HG03342 (cell line): ENCODE data around the gene KCTD15.

ENCODE experiments used
- ATAC-seq: cut with Tn5 transposase; IDR thresholded peaks from one replicate; pipeline ENCODE4 v1.9.1; 2021; ENCODE audit warnings: mild to moderate bottlenecking, moderate library complexity; ENCODE audit not compliant: unreplicated experiment

KCTD15 gene

GRCh38 chr19:33796164-33796875 lies at the start of gene KCTD15:
Gene KCTD15, plus strand, starts transcription at chr19:33796870. Its CDS starts 3,585 bp downstream, at chr19:33800455.
- no peak for ATAC-seq

GRCh38 chr19:33747273-33747672 lies 49.4 kb upstream of the KCTD15 start:
- no peak for ATAC-seq

- ATAC-seq: no peak
Observed at GRCh38 chr19:33748231-33748630, 48.4 kb upstream of the KCTD15 start.

- ATAC-seq: no peak
Observed at GRCh38 chr19:33749016-33749415, 47.7 kb upstream of the KCTD15 start.

GRCh38 chr19:33749619-33750175 lies 47.0 kb upstream of the KCTD15 start:
- no peak for ATAC-seq

- no peak for ATAC-seq
Observed at GRCh38 chr19:33750587-33751435, 45.9 kb upstream of the KCTD15 start.

- no peak for ATAC-seq
Observed at GRCh38 chr19:33751436-33751770, 45.3 kb upstream of the KCTD15 start.

GRCh38 chr19:33752018-33752800 lies 44.5 kb upstream of the KCTD15 start:
- no peak for ATAC-seq

GRCh38 chr19:33752945-33753344 lies 43.7 kb upstream of the KCTD15 start:
- no peak for ATAC-seq

GRCh38 chr19:33754361-33754760 lies 42.3 kb upstream of the KCTD15 start:
- ATAC-seq: no peak

GRCh38 chr19:33755099-33756035 lies 41.3 kb upstream of the KCTD15 start:
- no peak for ATAC-seq

GRCh38 chr19:33756177-33756576 lies 40.5 kb upstream of the KCTD15 start:
- ATAC-seq: no peak

- ATAC-seq: no peak
Observed at GRCh38 chr19:33758541-33759013, 38.1 kb upstream of the KCTD15 start.

- no peak for ATAC-seq
Observed at GRCh38 chr19:33759356-33759755, 37.3 kb upstream of the KCTD15 start.

GRCh38 chr19:33763633-33764371 lies 32.9 kb upstream of the KCTD15 start:
- no peak for ATAC-seq

- no peak for ATAC-seq
Observed at GRCh38 chr19:33766623-33767022, 30.0 kb upstream of the KCTD15 start.

GRCh38 chr19:33767898-33768413 lies 28.7 kb upstream of the KCTD15 start:
- ATAC-seq: no peak

- ATAC-seq: no peak
Observed at GRCh38 chr19:33769208-33769607, 27.5 kb upstream of the KCTD15 start.

- ATAC-seq: no peak
Observed at GRCh38 chr19:33770107-33770506, 26.6 kb upstream of the KCTD15 start.
